NCI-H1930 (cell line): ENCODE results near the gene MLC1.

ENCODE experiments used
- DNase-seq, 2 experiments: peaks; one replicate each; lab custom pipeline; 2025; lab: John Stamatoyannopoulos, UW

Gene MLC1

GRCh38 chr22:50015451-50016307 is 69.5 kb downstream of the MLC1 start:
- no peak for DNase-seq

DNA sequence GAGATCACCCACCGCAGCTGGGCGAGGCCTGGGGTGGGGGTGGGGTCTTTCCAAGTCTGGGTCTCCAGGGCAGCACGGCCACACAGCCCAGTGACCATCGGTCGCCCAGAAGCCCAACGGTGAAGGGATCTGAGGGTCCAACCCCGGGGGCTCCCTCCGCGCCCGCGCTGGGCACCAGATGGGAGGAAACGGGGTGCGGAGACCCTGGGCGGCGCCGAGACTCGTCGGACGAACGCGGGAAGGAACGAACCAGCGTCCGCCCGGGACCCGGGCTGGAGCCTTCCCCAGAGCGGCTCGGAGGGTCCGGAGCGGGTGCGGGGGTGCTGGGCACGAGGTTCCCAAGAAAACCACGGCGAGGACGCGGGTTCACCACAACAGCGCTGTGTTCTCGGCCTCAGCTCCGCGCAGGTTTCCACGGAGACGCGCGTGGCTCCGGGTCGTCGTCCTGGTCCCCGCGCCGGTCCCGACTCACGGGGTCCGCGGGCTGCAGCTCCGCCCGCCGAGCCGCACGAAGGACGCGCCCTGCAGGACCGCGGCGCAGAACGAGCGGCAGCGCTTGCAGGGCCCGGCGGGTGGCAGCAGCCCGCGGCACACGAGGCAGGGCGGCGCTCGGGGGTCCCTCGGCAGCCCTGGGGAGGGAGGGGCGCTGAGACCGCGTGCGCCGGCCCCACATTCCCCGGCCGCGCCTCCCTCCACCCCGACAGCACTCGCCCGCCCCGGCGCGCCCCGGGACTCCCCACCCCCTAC is 70.4 kb downstream of the MLC1 start:
- DNase-seq, result no peak

- DNase-seq, result no peak
Observed at GRCh38 chr22:50014053-50014501, 71.1 kb downstream of the MLC1 start.

DNA sequence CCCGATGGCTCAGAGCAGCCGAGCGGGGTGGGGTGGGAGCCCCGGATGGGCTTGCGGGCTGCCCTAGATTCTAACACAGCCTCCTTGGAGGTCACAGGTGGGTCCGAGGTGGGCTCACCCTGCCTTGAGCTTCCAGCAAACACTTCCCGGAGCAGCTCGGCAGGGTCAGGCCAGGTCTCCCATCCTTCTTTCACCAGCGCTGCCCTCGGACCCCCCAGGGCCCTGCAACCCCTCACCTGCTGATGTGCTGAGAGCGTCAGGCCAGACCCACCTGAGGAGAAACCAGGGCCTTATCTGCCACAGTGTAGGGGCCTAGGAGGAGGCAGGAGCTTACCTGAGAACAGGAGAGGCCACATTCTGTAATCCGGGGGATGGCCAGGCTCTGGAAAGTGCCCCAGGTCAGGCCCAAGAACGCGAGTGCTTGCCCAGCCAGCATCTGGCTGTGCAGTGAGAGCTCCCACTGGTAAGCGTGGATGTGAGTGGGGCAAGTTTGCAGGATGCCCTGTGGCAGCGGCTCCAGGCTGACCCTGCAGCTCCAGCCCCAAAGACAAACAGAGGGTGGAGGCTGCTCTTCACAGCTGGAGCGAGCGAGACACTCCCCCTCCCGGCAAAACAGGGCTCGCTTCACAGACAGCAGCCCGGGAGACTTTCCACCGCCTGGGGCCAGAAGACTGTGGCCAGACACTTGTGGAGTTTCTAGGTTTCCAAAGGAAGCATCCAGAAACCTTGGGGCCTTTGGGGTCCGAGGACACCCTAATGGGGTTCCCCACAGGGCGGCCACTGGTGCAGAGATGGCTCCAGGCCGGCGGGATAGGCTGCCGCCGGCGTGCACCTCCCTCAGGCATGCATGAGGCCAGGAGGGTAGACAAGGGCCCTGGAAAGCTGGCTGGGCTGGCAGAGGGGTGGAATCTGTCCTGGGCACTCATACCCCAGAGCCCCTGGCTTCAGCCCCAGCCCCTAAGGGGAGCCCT is 72.7 kb downstream of the MLC1 start, which contains the start of gene IL17REL:
Gene IL17REL (minus strand): TSS at position 555 of the 971 bp plus-strand sequence. CDS start 119 bp downstream, at position 436.
- no peak for DNase-seq

DNA sequence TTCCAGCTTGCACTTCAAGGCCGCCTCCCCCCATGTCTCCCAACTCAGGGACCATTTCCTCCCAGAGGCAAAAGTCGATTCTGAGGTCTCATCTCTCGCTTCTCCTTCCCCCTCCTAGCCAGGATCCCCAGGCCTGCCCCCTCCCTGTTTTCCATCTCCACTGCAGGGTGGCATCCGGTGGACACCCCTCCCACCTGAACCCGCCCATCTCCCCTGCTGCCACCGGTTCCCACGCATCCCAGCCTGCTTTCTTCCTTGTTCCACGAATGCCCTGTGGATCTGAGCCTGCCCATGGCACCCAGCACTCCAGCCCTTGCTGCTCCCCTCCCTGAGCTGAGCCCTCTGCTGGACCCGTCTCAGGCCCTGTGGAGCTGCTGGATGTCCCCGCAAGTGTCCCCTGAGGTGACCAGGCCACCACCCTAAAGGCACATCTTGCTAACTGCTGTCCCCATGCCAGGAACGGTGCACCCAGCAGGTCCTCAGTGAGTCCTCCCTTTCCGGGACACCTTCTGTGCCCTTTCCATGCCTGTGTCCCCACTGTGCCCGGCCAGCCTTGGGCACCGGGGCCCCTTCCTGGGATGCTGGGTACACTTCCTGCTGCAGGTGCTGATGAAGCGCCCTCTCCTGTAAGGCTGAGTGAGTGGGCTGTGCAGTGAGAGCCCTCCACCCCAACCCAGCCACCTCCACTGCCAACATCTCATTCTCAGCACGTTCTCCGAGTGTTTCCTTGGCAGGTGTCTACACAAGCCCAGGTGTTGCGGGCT is 73.6 kb downstream of the MLC1 start:
- no peak for DNase-seq

DNA sequence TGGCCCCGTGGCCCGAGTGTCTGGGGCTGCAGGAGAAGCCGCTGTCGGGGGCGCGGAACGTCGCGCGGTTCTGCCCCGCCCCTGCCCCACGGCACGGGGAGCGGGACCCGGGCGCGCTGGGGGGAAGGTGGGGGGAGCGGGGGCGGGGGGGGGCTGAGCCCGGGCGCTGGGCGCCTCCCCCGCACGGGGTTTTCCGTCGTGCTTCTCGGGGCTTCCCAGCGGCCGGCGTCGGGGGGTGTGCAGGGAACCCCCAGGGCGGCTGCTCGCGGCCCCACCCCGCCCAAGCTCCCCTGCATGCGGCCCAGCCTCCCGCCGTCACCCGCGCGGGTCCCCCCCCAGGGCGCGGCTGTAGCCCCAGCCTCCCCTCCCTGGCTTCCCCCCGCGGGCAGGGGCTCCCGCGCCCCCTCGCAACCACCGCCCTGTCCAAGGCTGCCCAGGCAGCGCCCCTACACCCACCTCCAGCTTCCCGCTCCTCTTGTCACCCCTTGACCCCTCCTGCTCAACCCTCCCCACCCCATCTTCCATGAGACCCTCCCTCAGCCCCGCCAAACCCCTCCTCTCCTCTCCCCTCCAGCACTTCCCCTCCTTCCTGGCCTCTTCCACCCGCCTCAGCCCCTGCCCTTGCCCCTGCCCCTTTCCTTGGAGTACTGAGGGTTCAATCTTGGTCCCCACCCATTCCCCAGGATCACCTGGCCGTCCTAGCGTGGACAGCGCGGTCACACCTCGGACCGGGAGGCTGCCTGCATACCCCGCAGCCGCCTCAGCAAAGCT is 74.4 kb downstream of the MLC1 start:
- DNase-seq, result no peak

DNA sequence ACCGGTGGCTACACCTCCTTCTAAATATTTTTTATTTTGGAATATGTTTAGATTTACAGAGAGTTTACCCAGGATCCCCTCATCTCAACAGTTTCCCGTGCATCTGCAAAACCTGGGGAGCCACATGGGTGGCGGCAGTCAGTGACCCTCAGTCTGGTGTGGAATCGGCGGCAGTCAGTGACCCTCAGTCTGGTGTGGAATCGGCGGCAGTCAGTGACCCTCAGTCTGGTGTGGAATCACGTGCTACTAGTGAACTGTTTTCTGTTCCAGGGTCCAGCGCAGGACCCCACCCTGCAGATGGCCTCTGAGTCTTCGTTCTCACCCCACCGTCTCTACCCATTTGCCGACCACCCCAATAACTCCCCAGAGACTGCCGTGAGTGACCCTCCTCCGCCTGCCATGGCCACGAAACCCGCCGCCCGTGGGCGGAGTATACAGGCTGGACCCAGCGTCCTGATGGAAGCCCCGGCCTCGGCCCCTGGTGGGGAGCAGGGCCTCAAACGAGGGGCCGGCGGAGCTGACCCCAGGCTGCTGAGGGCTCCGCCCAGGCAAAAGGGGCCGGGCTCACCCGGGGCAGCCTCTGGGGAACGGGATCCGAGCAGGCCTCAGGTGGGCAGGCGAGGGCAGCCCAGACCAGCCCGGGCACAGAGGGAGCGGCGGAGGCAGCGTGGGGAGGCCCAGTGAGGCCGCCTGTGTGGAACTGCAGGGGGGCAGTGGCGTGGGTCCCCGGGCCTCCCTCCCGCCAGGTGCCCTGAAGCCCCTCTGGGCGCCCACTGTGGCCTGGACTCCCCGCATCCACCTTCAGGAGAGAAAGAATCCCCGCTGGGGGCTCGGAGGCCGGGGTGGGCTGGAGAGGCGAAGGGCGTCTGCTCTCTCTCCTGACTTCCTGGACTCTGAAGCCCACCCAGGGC is 75.2 kb downstream of the MLC1 start:
- DNase-seq, result no peak
